ENCODE results near the gene CABP2.
"Not testable (repeated sequence)": the region's sequence is repeated elsewhere in the genome, so short reads cannot be mapped to it uniquely, and the experiment has no call there.

CABP2 gene

DNA sequence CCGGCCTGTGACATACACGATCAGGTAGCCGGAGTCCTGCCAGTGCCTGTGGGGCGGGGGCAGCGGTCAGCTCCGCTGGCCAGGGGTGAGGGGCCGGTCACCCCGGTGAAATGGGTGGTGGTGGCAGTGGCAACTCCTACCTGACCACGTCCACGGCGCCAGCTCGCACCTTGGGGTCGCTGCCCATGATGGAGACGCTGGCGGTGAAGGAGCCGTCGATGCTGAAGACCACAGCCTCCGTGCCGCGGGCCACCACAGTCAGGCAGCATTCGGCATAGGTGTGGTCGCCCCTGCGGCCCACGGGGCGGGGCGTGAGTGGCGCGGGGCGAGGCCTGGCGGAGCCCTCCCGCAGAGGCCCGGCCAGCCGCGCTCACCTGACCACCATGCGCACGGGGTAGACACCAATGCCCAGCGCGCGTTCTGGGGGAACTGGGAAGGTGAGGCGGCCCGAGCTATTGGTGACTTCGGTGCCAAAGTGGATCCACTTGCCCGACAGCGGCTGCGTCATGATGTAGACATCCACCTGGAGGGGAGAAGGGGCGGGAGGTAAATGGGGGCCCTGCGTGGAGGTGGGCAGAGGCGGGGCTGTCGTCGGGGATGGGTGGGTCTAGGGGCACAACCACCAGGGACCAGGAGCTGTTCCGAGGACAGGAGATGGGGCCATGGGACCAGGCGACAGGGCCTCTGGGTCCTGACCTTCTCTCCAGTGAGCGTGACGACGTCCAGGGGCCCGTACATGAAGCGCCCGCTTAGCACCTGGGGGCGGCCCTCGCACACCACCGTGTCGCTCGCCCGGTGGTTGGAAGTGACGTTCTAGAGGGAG lies 29.5 kb downstream of the CABP2 start:
- no peak for DNase-seq

- no peak for DNase-seq
These were observed 30.3 kb downstream of the CABP2 start for GRCh38 chr11:67492801-67493547.

DNA sequence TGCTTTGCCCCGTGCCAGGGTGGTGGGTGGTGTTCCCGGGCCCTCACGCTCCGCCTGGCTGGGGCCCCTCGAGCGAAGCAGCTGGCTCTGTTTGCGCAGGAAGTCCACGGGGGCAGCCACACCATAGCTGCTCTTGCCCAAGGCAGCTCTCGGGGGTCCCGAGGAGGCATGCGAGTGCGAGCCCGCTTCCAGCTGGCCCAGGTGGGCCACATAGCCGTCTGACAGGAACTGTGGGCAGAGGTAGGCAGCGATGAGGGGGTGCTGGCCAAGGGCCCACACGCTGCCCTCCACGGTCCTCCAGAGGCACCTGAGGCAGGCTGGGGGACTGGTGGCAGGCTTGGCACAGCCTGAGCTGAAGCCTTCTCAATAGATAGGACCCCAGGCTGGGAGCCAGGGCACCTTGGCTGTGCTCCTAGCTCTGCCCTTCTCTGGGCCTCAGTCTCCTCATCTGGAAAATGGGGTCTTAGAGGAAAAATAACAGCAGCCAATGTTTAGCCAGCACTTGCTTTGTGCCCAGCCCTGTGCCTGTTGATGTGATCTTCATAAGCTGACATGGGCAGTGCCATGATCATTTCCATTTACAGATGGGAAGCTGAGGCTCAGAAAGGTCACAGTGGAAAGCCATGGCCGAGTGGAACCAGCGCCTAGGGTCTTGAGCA lies 31.0 kb downstream of the CABP2 start:
- DNase-seq: no peak

DNA sequence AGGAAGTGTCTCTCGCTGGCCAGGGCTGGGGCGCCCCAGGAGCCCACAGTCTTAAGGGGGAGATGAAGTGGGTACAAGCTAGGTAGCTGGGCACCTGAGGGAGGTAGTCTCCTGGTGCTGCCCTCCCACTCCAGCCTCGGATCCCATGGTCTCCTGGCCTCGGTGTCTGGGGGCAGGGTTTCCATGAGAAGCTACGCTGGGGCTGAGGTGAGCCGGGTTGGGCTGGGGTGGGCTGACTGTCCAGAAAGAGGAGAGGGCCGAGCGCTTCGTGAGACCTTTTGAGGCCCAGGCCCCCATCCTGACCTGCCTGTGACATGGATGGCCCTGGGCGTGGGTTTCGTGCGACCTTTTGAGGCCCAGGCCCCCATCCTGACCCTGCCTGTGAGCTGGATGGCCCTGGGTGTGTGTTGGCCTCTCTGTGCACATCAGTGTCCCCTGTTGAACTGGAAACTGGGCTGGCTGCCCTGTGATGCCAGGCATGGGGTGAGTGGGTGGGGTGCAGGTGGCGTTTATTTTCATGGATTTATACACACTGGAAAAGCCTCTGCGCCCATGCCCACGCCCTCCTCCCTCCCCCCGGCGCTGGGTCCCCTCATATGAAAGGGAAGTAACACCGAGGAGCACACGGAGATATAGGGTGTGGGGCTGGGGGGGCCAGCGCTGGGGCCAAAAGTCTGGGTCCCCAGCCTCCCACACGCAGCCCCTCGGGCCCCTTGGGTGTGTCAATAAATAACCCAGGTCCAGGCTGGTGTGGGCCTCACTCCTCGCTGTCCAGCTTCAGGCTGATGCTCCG lies 31.8 kb downstream of the CABP2 start:
- DNase-seq: no peak

- no peak for DNase-seq
These were observed 32.5 kb downstream of the CABP2 start for GRCh38 chr11:67490727-67491065.

GRCh38 chr11:67489885-67490726 lies 33.1 kb downstream of the CABP2 start:
- DNase-seq: no peak

- DNase-seq: no peak
These were observed 33.9 kb downstream of the CABP2 start for GRCh38 chr11:67489203-67489884.

DNA sequence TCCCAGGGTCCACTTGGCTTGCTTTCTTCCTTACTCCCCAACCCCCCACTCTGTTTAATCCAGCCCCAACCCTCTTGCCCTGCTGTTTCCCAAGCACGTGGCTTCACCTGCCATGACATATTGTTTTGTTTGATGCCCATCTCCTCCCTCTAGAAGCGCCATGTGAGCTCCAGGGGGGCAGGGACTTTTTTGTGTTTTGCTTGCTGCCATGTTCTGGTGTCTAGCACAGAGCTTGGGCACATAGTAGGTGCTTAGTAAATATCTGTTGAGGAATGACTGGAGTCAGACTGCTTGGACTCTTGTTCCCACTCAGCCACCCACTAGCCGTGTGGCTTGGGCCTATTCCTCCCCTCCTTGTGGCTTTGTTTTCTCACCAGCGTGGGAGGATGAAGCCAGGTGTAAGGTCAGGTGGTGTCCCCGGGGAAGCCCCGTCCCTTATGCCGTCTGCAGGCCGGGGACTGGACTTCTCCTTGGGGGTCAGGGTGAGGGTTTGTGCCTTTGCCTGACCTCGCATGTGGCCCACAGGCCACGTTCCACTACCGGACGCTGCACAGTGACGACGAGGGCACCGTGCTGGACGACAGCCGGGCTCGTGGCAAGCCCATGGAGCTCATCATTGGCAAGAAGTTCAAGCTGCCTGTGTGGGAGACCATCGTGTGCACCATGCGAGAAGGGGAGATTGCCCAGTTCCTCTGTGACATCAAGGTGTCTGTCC lies 36.6 kb downstream of the CABP2 start:
- DNase-seq: no peak

DNA sequence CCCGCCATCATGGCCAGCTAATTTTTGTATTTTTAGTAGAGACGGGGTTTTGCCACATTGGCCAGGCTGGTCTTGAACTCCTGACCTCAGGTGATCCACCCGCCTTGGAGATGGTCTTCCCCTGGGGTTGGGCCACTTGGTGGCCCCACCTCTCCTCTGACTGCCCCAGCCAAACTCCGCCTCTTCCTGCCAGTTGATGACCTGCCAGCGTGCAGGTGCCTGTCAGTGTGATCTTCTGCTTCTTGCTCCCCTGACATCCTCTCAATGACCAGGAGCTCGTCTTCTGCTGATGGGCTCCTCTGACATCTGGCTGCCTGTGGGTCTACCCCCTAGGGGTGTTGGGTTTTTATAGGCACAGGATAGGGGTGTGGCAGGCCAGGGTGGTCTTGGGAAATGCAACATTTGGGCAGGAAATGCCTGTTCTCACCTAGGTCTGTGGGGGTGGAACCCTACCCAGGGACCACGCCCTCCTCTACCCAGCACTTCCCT lies 37.3 kb downstream of the CABP2 start:
- not testable (repeated sequence) for DNase-seq

DNA sequence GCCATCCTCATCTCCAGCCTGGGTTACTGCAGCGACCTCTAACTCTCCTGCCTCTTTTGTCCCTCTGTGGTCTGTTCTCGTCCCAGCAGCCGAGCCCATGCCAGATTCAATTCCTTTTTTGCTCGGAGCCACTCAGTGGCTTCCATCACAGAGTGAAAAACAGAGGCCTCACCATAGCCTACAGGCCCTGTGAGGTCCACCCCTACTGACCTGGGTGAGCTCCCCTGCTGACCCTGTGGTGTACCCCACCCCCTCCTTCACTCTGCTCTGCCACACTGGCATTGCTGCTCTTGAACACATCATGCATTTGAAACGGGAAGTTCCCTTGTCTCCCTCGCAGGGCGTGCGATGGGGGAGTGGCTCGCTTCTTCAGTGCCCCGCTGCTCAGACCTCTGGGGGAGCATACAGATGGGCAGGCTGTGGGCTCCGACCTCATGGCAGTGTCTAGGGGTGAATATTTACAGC lies 38.4 kb downstream of the CABP2 start:
- DNase-seq: no peak

- no peak for DNase-seq
These were observed 39.2 kb downstream of the CABP2 start for GRCh38 chr11:67483831-67484665.

- peak; percentile 98 for DNase-seq
These were observed 40.1 kb downstream of the CABP2 start, which contains the start of gene AIP for GRCh38 chr11:67482827-67483798. Gene AIP, plus strand, starts transcription at chr11:67483026. Its CDS starts 133 bp downstream, at chr11:67483159.

DNA sequence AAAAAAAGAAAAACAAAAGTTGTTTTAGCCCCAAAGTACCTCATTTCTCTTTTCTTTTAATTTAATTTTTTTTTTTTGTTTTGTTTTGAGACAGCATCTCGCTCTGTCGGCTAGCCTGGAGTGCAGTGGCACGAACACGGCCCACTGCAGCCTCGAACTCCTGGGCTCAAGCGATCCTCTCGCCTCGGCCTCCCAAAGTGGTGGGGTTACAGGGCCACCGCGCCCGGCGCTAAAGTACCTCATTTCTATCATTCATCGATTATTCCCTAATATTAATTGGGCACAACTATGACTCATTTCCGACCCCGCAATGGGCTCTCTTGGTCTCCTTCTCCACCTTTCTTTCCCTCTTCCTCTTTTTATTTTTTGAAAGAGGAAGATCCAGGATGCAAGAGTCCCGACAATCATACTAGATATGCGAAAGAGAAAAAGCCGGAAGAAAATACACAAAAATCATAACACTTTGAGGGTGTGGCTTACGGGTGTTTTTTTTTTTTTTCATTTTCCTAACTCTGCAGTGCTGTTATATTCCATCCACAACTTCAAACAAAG lies 40.9 kb downstream of the CABP2 start:
- DNase-seq: no peak

DNA sequence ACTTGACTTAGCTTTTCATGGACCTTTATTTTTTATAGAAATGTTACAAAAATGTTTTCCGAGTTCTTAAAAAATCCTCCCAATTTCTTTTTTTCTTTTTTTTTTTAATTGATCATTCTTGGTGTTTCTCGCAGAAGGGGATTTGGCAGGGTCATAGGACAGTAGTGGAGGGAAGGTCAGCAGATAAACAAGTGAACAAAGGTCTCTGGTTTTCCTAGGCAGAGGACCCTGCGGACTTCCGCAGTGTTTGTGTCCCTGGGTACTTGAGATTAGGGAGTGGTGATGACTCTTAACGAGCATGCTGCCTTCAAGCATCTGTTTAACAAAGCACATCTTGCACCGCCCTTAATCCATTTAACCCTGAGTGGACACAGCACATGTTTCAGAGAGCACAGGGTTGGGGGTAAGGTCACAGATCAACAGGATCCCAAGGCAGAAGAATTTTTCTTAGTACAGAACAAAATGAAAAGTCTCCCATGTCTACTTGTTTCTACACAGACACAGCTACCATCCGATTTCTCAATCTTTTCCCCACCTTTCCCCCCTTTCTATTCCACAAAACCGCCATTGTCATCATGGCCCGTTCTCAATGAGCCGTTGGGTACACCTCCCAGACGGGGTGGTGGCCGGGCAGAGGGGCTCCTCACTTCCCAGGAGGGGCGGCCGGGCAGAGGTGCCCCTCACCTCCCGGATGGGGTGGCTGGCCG lies 45.7 kb downstream of the CABP2 start:
- DNase-seq: not testable (repeated sequence)

DNA sequence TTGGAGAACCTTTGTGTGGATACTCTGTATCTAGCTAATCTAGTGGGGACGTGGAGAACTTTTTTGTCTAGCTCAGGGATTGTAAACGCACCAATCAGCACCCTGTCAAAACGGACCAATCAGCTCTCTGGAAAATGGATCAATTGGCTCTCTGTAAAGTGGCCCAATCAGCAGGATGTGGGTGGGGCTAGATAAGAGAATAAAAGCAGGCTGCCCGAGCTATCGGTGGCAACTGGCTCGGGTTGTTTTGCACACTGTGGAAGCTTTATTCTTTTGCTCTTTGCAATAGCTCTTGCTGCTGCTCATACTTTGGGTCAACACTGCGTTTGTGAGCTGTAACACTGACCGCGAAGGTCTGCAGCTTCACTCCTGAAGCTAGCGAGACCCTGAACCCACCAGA lies 46.6 kb downstream of the CABP2 start:
- DNase-seq: not testable (repeated sequence)

DNA sequence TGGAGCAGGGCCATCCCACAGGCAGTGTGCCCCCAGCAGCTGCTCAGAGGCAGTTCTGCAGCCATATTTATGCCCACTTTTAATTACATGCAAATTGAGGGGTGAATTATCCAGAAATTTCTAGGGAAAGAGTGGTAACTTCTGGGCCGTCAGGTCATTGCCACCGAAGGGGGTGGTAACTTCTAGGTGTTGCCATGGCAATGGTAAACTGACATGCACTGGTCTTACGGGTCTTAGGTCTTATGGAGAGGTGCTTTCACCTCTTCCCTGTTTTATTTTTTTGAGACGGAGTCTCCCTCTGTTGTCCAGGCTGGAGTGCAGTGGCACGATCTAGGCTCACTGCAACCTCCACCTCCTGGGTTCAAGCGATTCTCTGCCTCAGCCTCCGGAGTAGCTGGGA lies 50.4 kb downstream of the CABP2 start:
- no peak for DNase-seq
